Measurements from ENCODE around the gene HDAC4. TPM values are rescaled to one million over a fixed set of nuclear protein-coding genes. Genes with fewer than 3 reads are reported as not detected.
A peak's percentile ranks its signal among the peaks of the same experiment; 100 is the strongest.

Gene HDAC4
- total and polyA plus RNA-seq, 5 donors: 7.8 to 29.1 (median 22.5) TPM

- Histone ChIP-seq H3K4me1 (ENCODE audit: control insufficient read depth, insufficient read depth, low read length) (no peaks in the 10 kb centered on the region), H3K4me3 (ENCODE audit: low read length) (no peak overlapping the region), H3K27me3 (ENCODE audit: control insufficient read depth, insufficient read depth) (no peaks in the 10 kb centered on the region), H3K27ac (ENCODE audit: low read length) (no peak overlapping the region), H3K9me3 (ENCODE audit: control insufficient read depth, low read length) (no peaks in the 10 kb centered on the region)
- DNase-seq (peak in 1 of 3 donors; percentile 15), ATAC-seq (no peak)
- intact Hi-C loops (cut with DNase I): no loop called here
- 91% methylated on average over 10 of the region's 10 CpGs for WGBS
Observed at GRCh38 chr2:239006622-239007285, 394.1 kb downstream of the HDAC4 start.

GRCh38 chr2:239005586-239005985 lies 395.2 kb downstream of the HDAC4 start:
- H3K9me3 ChIP-seq (ENCODE audit: control insufficient read depth, low read length): no peaks in the 10 kb centered on the region
- no peak for ATAC-seq

GRCh38 chr2:239004274-239005015 lies 396.4 kb downstream of the HDAC4 start:
- intact Hi-C loops (cut with DNase I): no loop called here
- DNase-seq: peak in 1 of 3 donors; percentile 26
- 76% methylated on average over 19 of the region's 19 CpGs for WGBS
- no peaks in the 10 kb centered on the region for H3K4me1 ChIP-seq (ENCODE audit: control insufficient read depth, insufficient read depth, low read length)
- no peaks in the 10 kb centered on the region for H3K27me3 ChIP-seq (ENCODE audit: control insufficient read depth, insufficient read depth)
- ATAC-seq: no peak
- H3K4me3 ChIP-seq (ENCODE audit: low read length): no peak overlapping the region
- no peak overlapping the region for H3K27ac ChIP-seq (ENCODE audit: low read length)
- H3K9me3 ChIP-seq (ENCODE audit: control insufficient read depth, low read length): no peaks in the 10 kb centered on the region

More at GRCh38 chr2:239005586-239005985, 395.2 kb downstream of the HDAC4 start:
- peak in 1 of 3 donors; percentile 25 for DNase-seq
- intact Hi-C loops (cut with DNase I): no loop called here
- WGBS: 82% methylated on average over 4 of the region's 4 CpGs
- Histone ChIP-seq H3K4me3 (ENCODE audit: low read length) (no peak overlapping the region), H3K4me1 (ENCODE audit: control insufficient read depth, insufficient read depth, low read length) (no peaks in the 10 kb centered on the region), H3K27ac (ENCODE audit: low read length) (no peak overlapping the region), H3K27me3 (ENCODE audit: control insufficient read depth, insufficient read depth) (no peaks in the 10 kb centered on the region)

- ATAC-seq (peak in 1 of 2 donors; percentile 7), DNase-seq (peak in 2 of 3 donors; percentile 19 to 59)
- Histone ChIP-seq H3K4me3 (ENCODE audit: low read length) (no peak overlapping the region), H3K9me3 (ENCODE audit: control insufficient read depth, low read length) (no peaks in the 10 kb centered on the region), H3K27ac (ENCODE audit: low read length) (no peak overlapping the region), H3K27me3 (ENCODE audit: control insufficient read depth, insufficient read depth) (no peaks in the 10 kb centered on the region), H3K4me1 (ENCODE audit: control insufficient read depth, insufficient read depth, low read length) (no peaks in the 10 kb centered on the region)
- intact Hi-C loops (cut with DNase I): no loop called here
- WGBS: 71% methylated on average over 25 of the region's 25 CpGs
Observed at GRCh38 chr2:239003624-239004273, 397.1 kb downstream of the HDAC4 start.

- H3K27me3 ChIP-seq (ENCODE audit: control insufficient read depth, insufficient read depth): no peaks in the 10 kb centered on the region
- DNase-seq: peak in 2 of 3 donors; percentile 53 to 77
- H3K4me1 ChIP-seq (ENCODE audit: control insufficient read depth, insufficient read depth, low read length): no peaks in the 10 kb centered on the region
- intact Hi-C loops (cut with DNase I): no loop called here
- H3K27ac ChIP-seq (ENCODE audit: low read length): peak overlapping the region; percentile 21
- WGBS: 49% methylated on average over 13 of the region's 13 CpGs
- H3K9me3 ChIP-seq (ENCODE audit: control insufficient read depth, low read length): no peaks in the 10 kb centered on the region
- ATAC-seq: peak; percentile 58 to 59
- H3K4me3 ChIP-seq (ENCODE audit: low read length): no peak overlapping the region
Observed at GRCh38 chr2:239002954-239003623, 397.7 kb downstream of the HDAC4 start.

GRCh38 chr2:239002591-239002953 lies 398.2 kb downstream of the HDAC4 start:
- intact Hi-C loops (cut with DNase I): no loop called here
- no peaks in the 10 kb centered on the region for H3K9me3 ChIP-seq (ENCODE audit: control insufficient read depth, low read length)
- no peaks in the 10 kb centered on the region for H3K27me3 ChIP-seq (ENCODE audit: control insufficient read depth, insufficient read depth)
- no peak for DNase-seq
- 51% methylated on average over 8 of the region's 8 CpGs for WGBS
- no peak overlapping the region for H3K4me3 ChIP-seq (ENCODE audit: low read length)
- H3K27ac ChIP-seq (ENCODE audit: low read length): no peak overlapping the region
- H3K4me1 ChIP-seq (ENCODE audit: control insufficient read depth, insufficient read depth, low read length): no peaks in the 10 kb centered on the region
- ATAC-seq: no peak

- no peak overlapping the region for H3K4me3 ChIP-seq (ENCODE audit: low read length)
- no peaks in the 10 kb centered on the region for H3K27me3 ChIP-seq (ENCODE audit: control insufficient read depth, insufficient read depth)
- no peak overlapping the region for H3K27ac ChIP-seq (ENCODE audit: low read length)
- H3K9me3 ChIP-seq (ENCODE audit: control insufficient read depth, low read length): no peaks in the 10 kb centered on the region
- DNase-seq (no peak), ATAC-seq (no peak)
- WGBS: 92% methylated on average over 14 of the region's 14 CpGs
- intact Hi-C loops (cut with DNase I): no loop called here
- H3K4me1 ChIP-seq (ENCODE audit: control insufficient read depth, insufficient read depth, low read length): no peaks in the 10 kb centered on the region
Observed at GRCh38 chr2:239001794-239002193, 399.0 kb downstream of the HDAC4 start.

- no peak for DNase-seq
- H3K9me3 ChIP-seq (ENCODE audit: control insufficient read depth, low read length): no peaks in the 10 kb centered on the region
- no peak overlapping the region for H3K4me3 ChIP-seq (ENCODE audit: low read length)
- no peaks in the 10 kb centered on the region for H3K27me3 ChIP-seq (ENCODE audit: control insufficient read depth, insufficient read depth)
- 93% methylated on average over 12 of the region's 12 CpGs for WGBS
- intact Hi-C loops (cut with DNase I): no loop called here
- ATAC-seq: no peak
- H3K27ac ChIP-seq (ENCODE audit: low read length): no peak overlapping the region
- H3K4me1 ChIP-seq (ENCODE audit: control insufficient read depth, insufficient read depth, low read length): no peaks in the 10 kb centered on the region
Observed at GRCh38 chr2:239000500-239001073, 400.2 kb downstream of the HDAC4 start.

- no peaks in the 10 kb centered on the region for H3K27me3 ChIP-seq (ENCODE audit: control insufficient read depth, insufficient read depth)
- H3K9me3 ChIP-seq (ENCODE audit: control insufficient read depth, low read length): no peaks in the 10 kb centered on the region
- no peak overlapping the region for H3K4me3 ChIP-seq (ENCODE audit: low read length)
- intact Hi-C loops (cut with DNase I): no loop called here
- H3K27ac ChIP-seq (ENCODE audit: low read length): no peak overlapping the region
- no peak for ATAC-seq
- WGBS: 93% methylated on average over 6 of the region's 6 CpGs
- no peak for DNase-seq
- H3K4me1 ChIP-seq (ENCODE audit: control insufficient read depth, insufficient read depth, low read length): no peaks in the 10 kb centered on the region
Observed at GRCh38 chr2:239000089-239000488, 400.7 kb downstream of the HDAC4 start.

GRCh38 chr2:238999291-238999741 lies 401.5 kb downstream of the HDAC4 start:
- intact Hi-C loops (cut with DNase I): no loop called here
- peak in 2 of 3 donors; percentile 51 to 78 for DNase-seq
- Histone ChIP-seq H3K27ac (ENCODE audit: low read length) (no peak overlapping the region), H3K27me3 (ENCODE audit: control insufficient read depth, insufficient read depth) (no peaks in the 10 kb centered on the region), H3K4me1 (ENCODE audit: control insufficient read depth, insufficient read depth, low read length) (no peaks in the 10 kb centered on the region), H3K4me3 (ENCODE audit: low read length) (no peak overlapping the region), H3K9me3 (ENCODE audit: control insufficient read depth, low read length) (no peaks in the 10 kb centered on the region)
- ATAC-seq: no peak
- 60% methylated on average over 10 of the region's 10 CpGs for WGBS

Data from right cardiac atrium (tissue), 5 donors.